Smooth muscle cell (in vitro differentiated cells): ENCODE data around the gene DNAJB13. TPM values are rescaled to one million over a fixed set of nuclear protein-coding genes. Genes with fewer than 3 reads are reported as not detected.

ENCODE experiments used
- DNase-seq: peaks from one replicate; lab custom pipeline; 2025; ENCODE audit not compliant: unreplicated experiment; lab: John Stamatoyannopoulos, UW
- H2AFZ ChIP-seq: fragments of 200-600 bp; sonication (generic); 2 replicates; pipeline ENCODE4 v1.6.0; 2016; ENCODE audit warnings: antibody characterized with exemption, low read depth, mild to moderate bottlenecking
- H3F3A ChIP-seq: fragments of 200-600 bp; sonication (generic); 2 replicates; pipeline ENCODE4 v1.6.0; 2017; ENCODE audit warnings: antibody characterized with exemption, low read depth
- H3K27ac ChIP-seq: fragments of 200-600 bp; sonication (generic); 2 replicates; pipeline ENCODE4 v1.5.1; 2016; ENCODE audit warnings: low read depth, mild to moderate bottlenecking
- H3K27me3 ChIP-seq: fragments of 200-600 bp; sonication (generic); 2 replicates; pipeline ENCODE4 v1.6.1; 2016; ENCODE audit warnings: low read depth, mild to moderate bottlenecking
- H3K36me3 ChIP-seq: fragments of 200-600 bp; sonication (generic); 2 replicates; pipeline ENCODE4 v1.5.1; 2016; ENCODE audit warnings: low read depth
- H3K4me1 ChIP-seq: fragments of 200-600 bp; sonication (generic); 2 replicates; pipeline ENCODE4 v1.5.1; 2016; ENCODE audit warnings: low read depth
- H3K4me2 ChIP-seq: fragments of 200-600 bp; sonication (generic); 2 replicates; pipeline ENCODE4 v1.6.0; 2016; ENCODE audit warnings: mild to moderate bottlenecking
- H3K4me3 ChIP-seq: fragments of 200-600 bp; sonication (generic); 2 replicates; pipeline ENCODE4 v1.5.1; 2016; ENCODE audit warnings: mild to moderate bottlenecking
- H3K79me2 ChIP-seq: fragments of 200-600 bp; sonication (generic); 2 replicates; pipeline ENCODE4 v1.6.0; 2016; ENCODE audit warnings: low read depth, mild to moderate bottlenecking
- H3K9ac ChIP-seq: fragments of 200-600 bp; sonication (generic); 2 replicates; pipeline ENCODE4 v1.6.0; 2016; ENCODE audit warnings: low read depth
- H3K9me3 ChIP-seq: fragments of 200-600 bp; sonication (generic); replicated peaks from 2 replicates; pipeline ENCODE4 v1.5.1; 2016; ENCODE audit warnings: low read depth
- H4K20me1 ChIP-seq: fragments of 200-600 bp; sonication (generic); 2 replicates; pipeline ENCODE4 v1.6.0; 2016; ENCODE audit warnings: low read depth
- CTCF ChIP-seq: fragments of 200-600 bp; sonication (generic); IDR thresholded peaks from 2 replicates; pipeline ENCODE4 v1.5.1; 2017; ENCODE audit warnings: borderline replicate concordance, mild to moderate bottlenecking, antibody characterized with exemption; ENCODE audit not compliant: insufficient read depth, poor library complexity, severe bottlenecking
- WGBS: methylation state at CpG from one replicate; pipeline ENCODE4 v1.1.7; 2016; ENCODE audit warnings: low lambda C conversion rate; 5-methylcytosine and 5-hydroxymethylcytosine counted together
- polyA plus RNA-seq: library from polyadenylated mRNA; unstranded; fragments of >200 nt; fragmentation: Nextera tagmentation; extraction: Ambion mirVana; gene quantifications from 2 replicates; pipeline ENCODE4 v1.2.1, GENCODE V29; 2016
- total RNA-seq: library from RNA; depleted of rRNA; stranded (reverse); fragments of >200 nt; gene quantifications from 2 replicates; pipeline ENCODE4 v1.2.3, GENCODE V29; 2014

DNAJB13 gene
- total and polyA plus RNA-seq, 2 experiments from 2014 or later: not detected

GRCh38 chr11:73969991-73970800, 19.4 kb downstream of the DNAJB13 start:
- Histone ChIP-seq H3K9ac (no peak overlapping the region), H3K4me2 (no peak overlapping the region), H3F3A (no peaks in the 10 kb centered on the region), H3K9me3 (no peaks in the 10 kb centered on the region), H3K79me2 (no peaks in the 10 kb centered on the region), H3K27me3 (no peaks in the 10 kb centered on the region), H4K20me1 (no peaks in the 10 kb centered on the region), H3K4me3 (no peak overlapping the region), H3K4me1 (no peaks in the 10 kb centered on the region), H3K27ac (no peak overlapping the region), H2AFZ (no peak overlapping the region), H3K36me3 (no peaks in the 10 kb centered on the region)
- 84% methylated on average over 13 of the region's 13 CpGs for WGBS
- DNase-seq: no peak
- no peak for TF ChIP-seq CTCF

GRCh38 chr11:73971175-73971719, 20.4 kb downstream of the DNAJB13 start:
- Histone ChIP-seq H3K4me1 (no peaks in the 10 kb centered on the region), H3K36me3 (no peaks in the 10 kb centered on the region), H4K20me1 (no peaks in the 10 kb centered on the region), H3K4me2 (no peak overlapping the region), H3K4me3 (no peak overlapping the region), H3K27ac (no peak overlapping the region), H3K27me3 (no peaks in the 10 kb centered on the region), H2AFZ (no peak overlapping the region), H3K9me3 (no peaks in the 10 kb centered on the region), H3F3A (no peaks in the 10 kb centered on the region), H3K9ac (no peak overlapping the region), H3K79me2 (no peaks in the 10 kb centered on the region)
- 75% methylated on average over 6 of the region's 6 CpGs for WGBS
- no peak for DNase-seq
- TF ChIP-seq CTCF: no peak

GRCh38 chr11:73972187-73972586, 21.4 kb downstream of the DNAJB13 start:
- no peak for TF ChIP-seq CTCF
- no peaks in the 10 kb centered on the region for H3F3A ChIP-seq
- H3K9ac ChIP-seq: no peak overlapping the region
- H4K20me1 ChIP-seq: no peaks in the 10 kb centered on the region
- no peak for DNase-seq
- no peaks in the 10 kb centered on the region for H3K4me1 ChIP-seq
- no peak overlapping the region for H3K27ac ChIP-seq
- H3K79me2 ChIP-seq: no peaks in the 10 kb centered on the region
- H3K4me3 ChIP-seq: no peak overlapping the region
- no peaks in the 10 kb centered on the region for H3K9me3 ChIP-seq
- 86% methylated on average over 1 of the region's 1 CpG for WGBS
- no peak overlapping the region for H3K4me2 ChIP-seq
- H2AFZ ChIP-seq: no peak overlapping the region
- H3K36me3 ChIP-seq: no peaks in the 10 kb centered on the region
- H3K27me3 ChIP-seq: no peaks in the 10 kb centered on the region
